SK-N-SH (cell line): ENCODE measurements around the gene SLC9A2.

Experiments used
- EZH2phosphoT487 ChIP-seq: fragments of 200-600 bp; sonication (generic); IDR thresholded peaks from 2 replicates; pipeline ENCODE4 v1.6.1; 2017; ENCODE audit warnings: low read depth, mixed run types, mild to moderate bottlenecking, antibody characterized with exemption, moderate library complexity, borderline replicate concordance
- MEF2A ChIP-seq: IDR thresholded peaks from 2 replicates; pipeline ENCODE4 v1.4.0; 2012; ENCODE audit warnings: low read depth, borderline replicate concordance
- NRF1 ChIP-seq: IDR thresholded peaks from 2 replicates; pipeline ENCODE4 v1.6.1; 2012; ENCODE audit warnings: low read depth, mild to moderate bottlenecking, low read length
- POLR2AphosphoS5 ChIP-seq: IDR thresholded peaks from 2 replicates; pipeline ENCODE4 v1.6.1; 2012; ENCODE audit warnings: low read depth, low read length
- RAD21 ChIP-seq: IDR thresholded peaks from 2 replicates; pipeline ENCODE4 v1.6.1; 2012; ENCODE audit warnings: mild to moderate bottlenecking, low read length
- RCOR1 ChIP-seq: fragments of 150-350 bp; IDR thresholded peaks from 2 replicates; pipeline ENCODE4 v1.6.1; 2017; ENCODE audit warnings: antibody characterized with exemption, low read length
- YY1 ChIP-seq: IDR thresholded peaks from 2 replicates; pipeline ENCODE4 v1.4.0; 2012; ENCODE audit warnings: low read depth, mild to moderate bottlenecking
- TF ChIP-seq, protein P1 (sequence below): fragments of 200-600 bp; sonication (generic); IDR thresholded peaks from 2 replicates; pipeline ENCODE4 v1.6.1; 2017; ENCODE audit warnings: antibody characterized with exemption, mild to moderate bottlenecking, moderate library complexity

- TF ChIP-seq RCOR1 (no peak), EZH2phosphoT487 (no peak), MEF2A (no peak), YY1 (no peak), POLR2AphosphoS5 (no peak), NRF1 (no peak), RAD21 (no peak)
- TF ChIP-seq, protein P1, sequence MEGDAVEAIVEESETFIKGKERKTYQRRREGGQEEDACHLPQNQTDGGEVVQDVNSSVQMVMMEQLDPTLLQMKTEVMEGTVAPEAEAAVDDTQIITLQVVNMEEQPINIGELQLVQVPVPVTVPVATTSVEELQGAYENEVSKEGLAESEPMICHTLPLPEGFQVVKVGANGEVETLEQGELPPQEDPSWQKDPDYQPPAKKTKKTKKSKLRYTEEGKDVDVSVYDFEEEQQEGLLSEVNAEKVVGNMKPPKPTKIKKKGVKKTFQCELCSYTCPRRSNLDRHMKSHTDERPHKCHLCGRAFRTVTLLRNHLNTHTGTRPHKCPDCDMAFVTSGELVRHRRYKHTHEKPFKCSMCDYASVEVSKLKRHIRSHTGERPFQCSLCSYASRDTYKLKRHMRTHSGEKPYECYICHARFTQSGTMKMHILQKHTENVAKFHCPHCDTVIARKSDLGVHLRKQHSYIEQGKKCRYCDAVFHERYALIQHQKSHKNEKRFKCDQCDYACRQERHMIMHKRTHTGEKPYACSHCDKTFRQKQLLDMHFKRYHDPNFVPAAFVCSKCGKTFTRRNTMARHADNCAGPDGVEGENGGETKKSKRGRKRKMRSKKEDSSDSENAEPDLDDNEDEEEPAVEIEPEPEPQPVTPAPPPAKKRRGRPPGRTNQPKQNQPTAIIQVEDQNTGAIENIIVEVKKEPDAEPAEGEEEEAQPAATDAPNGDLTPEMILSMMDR: no peak
Measured at GRCh38 chr2:102754456-102755145, 135.2 kb downstream of the SLC9A2 start.
